Measurements from ENCODE around the gene PHKA2.

DNA sequence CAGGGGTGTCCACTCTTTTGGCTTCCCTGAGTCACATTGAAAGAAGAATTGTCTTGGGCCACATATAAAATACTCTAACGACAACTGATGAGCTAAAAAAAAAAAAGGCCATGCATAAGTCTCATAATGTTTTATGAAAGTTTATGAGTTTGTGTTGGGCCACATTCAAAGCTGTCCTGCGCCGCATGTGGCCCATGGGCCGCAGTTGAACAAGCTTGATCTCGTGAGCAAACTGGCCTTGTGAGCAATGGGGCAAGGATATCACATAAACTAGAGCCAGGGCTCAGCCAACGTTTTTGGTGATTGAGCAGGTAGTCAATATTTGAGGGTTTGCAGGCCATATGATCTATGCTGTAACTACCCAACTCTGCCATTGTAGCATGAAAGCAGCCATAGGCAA is 44.6 kb upstream of the PHKA2 start:
- TF ChIP-seq GABPA (IDR thresholded peaks at IDR 0.05 in 1 of 2, conservative IDR thresholded peaks at IDR 0.05 in 1 of 2): no peak
- TF ChIP-seq, protein P1, sequence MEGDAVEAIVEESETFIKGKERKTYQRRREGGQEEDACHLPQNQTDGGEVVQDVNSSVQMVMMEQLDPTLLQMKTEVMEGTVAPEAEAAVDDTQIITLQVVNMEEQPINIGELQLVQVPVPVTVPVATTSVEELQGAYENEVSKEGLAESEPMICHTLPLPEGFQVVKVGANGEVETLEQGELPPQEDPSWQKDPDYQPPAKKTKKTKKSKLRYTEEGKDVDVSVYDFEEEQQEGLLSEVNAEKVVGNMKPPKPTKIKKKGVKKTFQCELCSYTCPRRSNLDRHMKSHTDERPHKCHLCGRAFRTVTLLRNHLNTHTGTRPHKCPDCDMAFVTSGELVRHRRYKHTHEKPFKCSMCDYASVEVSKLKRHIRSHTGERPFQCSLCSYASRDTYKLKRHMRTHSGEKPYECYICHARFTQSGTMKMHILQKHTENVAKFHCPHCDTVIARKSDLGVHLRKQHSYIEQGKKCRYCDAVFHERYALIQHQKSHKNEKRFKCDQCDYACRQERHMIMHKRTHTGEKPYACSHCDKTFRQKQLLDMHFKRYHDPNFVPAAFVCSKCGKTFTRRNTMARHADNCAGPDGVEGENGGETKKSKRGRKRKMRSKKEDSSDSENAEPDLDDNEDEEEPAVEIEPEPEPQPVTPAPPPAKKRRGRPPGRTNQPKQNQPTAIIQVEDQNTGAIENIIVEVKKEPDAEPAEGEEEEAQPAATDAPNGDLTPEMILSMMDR (IDR thresholded peaks at IDR 0.05; ENCODE audit: low read depth, low read length, missing input control): no peak

All from liver (tissue), 3 donors.